HTERT RPE-1 (cell line): ENCODE results near the gene THOC6.

Experiments used
- in situ Hi-C: fragments of 300-500 bp; cut with MboI; formaldehyde crosslinking; loops from 4 replicates; pipeline ENCODE4 v1.14.3; 2020; ENCODE audit warnings: low sequenced_read_pairs

The THOC6 gene

GRCh38 chr16:3014971-3015370 is 8.9 kb upstream of the THOC6 start:
- in situ Hi-C loops, result no loop called here

- in situ Hi-C loops, result no loop called here
Observed at GRCh38 chr16:3015865-3016521, 7.8 kb upstream of the THOC6 start.

GRCh38 chr16:3017344-3017743 is 6.5 kb upstream of the THOC6 start:
- in situ Hi-C loops, result no loop called here

- in situ Hi-C loops, result no loop called here
Observed at GRCh38 chr16:3017794-3018506, 5.9 kb upstream of the THOC6 start, which contains the start of gene CLDN6. Gene CLDN6 (minus strand): TSS chr16:3018183. CDS start chr16:3016021, 2,162 bp downstream.

GRCh38 chr16:3019594-3020246 is 4.1 kb upstream of the THOC6 start:
- in situ Hi-C loops, result no loop called here

- in situ Hi-C loops, result no loop called here
Observed at GRCh38 chr16:3020247-3020603, 3.6 kb upstream of the THOC6 start, which contains the start of gene TNFRSF12A. Gene TNFRSF12A (plus strand): TSS chr16:3020368. CDS start chr16:3020398, 30 bp downstream.

- in situ Hi-C loops, result no loop called here
Observed at GRCh38 chr16:3020604-3021448, 3.0 kb upstream of the THOC6 start.

GRCh38 chr16:3021449-3022207 is 2.2 kb upstream of the THOC6 start:
- in situ Hi-C loops, result no loop called here

- in situ Hi-C loops, result no loop called here
Observed at GRCh38 chr16:3022208-3022683, 1.6 kb upstream of the THOC6 start.

GRCh38 chr16:3022684-3023414 is 986 bp upstream of the THOC6 start:
- in situ Hi-C loops, result no loop called here

- in situ Hi-C loops, result no loop called here
Observed at GRCh38 chr16:3023415-3023668, 493 bp upstream of the THOC6 start.

GRCh38 chr16:3025032-3026002 is 1.5 kb downstream of the THOC6 start:
- in situ Hi-C loops, result no loop called here

GRCh38 chr16:3026003-3026378 is 2.2 kb downstream of the THOC6 start:
- in situ Hi-C loops, result no loop called here

- in situ Hi-C loops, result no loop called here
Observed at GRCh38 chr16:3026609-3027488, 3.0 kb downstream of the THOC6 start.

GRCh38 chr16:3027489-3027795 is 3.6 kb downstream of the THOC6 start:
- in situ Hi-C loops, result no loop called here

- in situ Hi-C loops, result no loop called here
Observed at GRCh38 chr16:3027983-3028715, 4.3 kb downstream of the THOC6 start.

- in situ Hi-C loops, result no loop called here
Observed at GRCh38 chr16:3028716-3029319, 5.0 kb downstream of the THOC6 start.
